WERI-Rb-1 (cell line): ENCODE results near the gene MRPL33.
"Not testable (repeated sequence)": the region's sequence is repeated elsewhere in the genome, so short reads cannot be mapped to it uniquely, and the experiment has no call there.

Experiments used
- DNase-seq: peaks from one replicate; pipeline ENCODE4 v3.0.0-alpha.2; 2020
- H3K27ac ChIP-seq: fragments of 250-450 bp; sonication (Bioruptor Pico); 2 replicates; pipeline ENCODE4 v1.5.1; 2020; ENCODE audit warnings: mild to moderate bottlenecking, moderate library complexity
- H3K27me3 ChIP-seq: fragments of 250-450 bp; sonication (Bioruptor Pico); 2 replicates; pipeline ENCODE4 v1.5.1; 2021; ENCODE audit warnings: mild to moderate bottlenecking, low read depth, moderate library complexity; ENCODE audit not compliant: insufficient read depth, severe bottlenecking
- H3K36me3 ChIP-seq: fragments of 250-450 bp; sonication (Bioruptor Pico); 2 replicates; pipeline ENCODE4 v1.5.1; 2020; ENCODE audit warnings: mild to moderate bottlenecking, moderate library complexity
- H3K4me3 ChIP-seq: 2 replicates; pipeline ENCODE4 v1.5.1; 2011; ENCODE audit warnings: low read depth, mild to moderate bottlenecking, control low read depth, low read length
- H3K9me3 ChIP-seq: fragments of 250-450 bp; sonication (Bioruptor Pico); 2 replicates; pipeline ENCODE4 v1.5.1; 2021; ENCODE audit warnings: mild to moderate bottlenecking, moderate library complexity; ENCODE audit not compliant: severe bottlenecking
- TF ChIP-seq, protein P1 (sequence below): IDR thresholded peaks from 2 replicates; pipeline ENCODE4 v1.5.1; 2011; ENCODE audit warnings: low read depth, mild to moderate bottlenecking, control low read depth, inconsistent platforms, low read length

MRPL33 gene

DNA sequence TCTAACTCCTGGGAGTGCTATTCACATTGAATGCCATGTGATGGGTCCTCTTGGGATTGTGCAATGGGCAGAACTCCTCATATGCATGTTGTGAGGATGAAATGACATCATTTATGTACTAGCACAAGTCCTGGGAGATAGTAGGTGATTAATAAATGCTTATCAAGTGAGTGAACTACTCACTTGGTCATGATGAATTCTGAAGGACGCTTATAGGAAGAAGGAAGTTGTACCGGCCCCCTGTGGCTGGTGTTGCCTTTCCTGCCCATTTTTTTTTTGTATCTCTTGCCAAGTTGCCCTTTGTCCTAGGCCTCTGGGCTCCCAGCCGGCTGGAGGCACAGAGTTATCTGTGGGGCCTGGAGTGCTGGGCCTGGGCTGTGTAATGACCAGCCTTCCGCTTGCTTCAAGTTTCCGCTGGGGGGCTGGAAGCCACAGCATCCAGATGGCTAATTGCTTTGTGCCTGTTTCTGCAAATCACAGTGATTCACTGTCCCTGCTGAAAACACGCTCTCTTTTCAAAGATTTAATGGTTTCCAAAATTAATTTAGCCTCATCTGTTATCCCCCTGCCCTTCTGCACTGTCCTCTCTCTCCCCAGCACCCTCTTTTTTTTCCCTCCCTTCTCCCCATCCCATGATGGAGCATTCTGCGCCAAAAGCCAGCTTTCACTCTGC is 33.7 kb upstream of the MRPL33 start:
- peaks cover 11% of the 10 kb centered on the region for H3K9me3 ChIP-seq
- H3K27me3 ChIP-seq, result no peaks in the 10 kb centered on the region
- TF ChIP-seq, protein P1, sequence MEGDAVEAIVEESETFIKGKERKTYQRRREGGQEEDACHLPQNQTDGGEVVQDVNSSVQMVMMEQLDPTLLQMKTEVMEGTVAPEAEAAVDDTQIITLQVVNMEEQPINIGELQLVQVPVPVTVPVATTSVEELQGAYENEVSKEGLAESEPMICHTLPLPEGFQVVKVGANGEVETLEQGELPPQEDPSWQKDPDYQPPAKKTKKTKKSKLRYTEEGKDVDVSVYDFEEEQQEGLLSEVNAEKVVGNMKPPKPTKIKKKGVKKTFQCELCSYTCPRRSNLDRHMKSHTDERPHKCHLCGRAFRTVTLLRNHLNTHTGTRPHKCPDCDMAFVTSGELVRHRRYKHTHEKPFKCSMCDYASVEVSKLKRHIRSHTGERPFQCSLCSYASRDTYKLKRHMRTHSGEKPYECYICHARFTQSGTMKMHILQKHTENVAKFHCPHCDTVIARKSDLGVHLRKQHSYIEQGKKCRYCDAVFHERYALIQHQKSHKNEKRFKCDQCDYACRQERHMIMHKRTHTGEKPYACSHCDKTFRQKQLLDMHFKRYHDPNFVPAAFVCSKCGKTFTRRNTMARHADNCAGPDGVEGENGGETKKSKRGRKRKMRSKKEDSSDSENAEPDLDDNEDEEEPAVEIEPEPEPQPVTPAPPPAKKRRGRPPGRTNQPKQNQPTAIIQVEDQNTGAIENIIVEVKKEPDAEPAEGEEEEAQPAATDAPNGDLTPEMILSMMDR, result no peak
- H3K36me3 ChIP-seq, result no peaks in the 10 kb centered on the region
- DNase-seq, result no peak
- no peak overlapping the region for H3K4me3 ChIP-seq
- no peak overlapping the region for H3K27ac ChIP-seq

DNA sequence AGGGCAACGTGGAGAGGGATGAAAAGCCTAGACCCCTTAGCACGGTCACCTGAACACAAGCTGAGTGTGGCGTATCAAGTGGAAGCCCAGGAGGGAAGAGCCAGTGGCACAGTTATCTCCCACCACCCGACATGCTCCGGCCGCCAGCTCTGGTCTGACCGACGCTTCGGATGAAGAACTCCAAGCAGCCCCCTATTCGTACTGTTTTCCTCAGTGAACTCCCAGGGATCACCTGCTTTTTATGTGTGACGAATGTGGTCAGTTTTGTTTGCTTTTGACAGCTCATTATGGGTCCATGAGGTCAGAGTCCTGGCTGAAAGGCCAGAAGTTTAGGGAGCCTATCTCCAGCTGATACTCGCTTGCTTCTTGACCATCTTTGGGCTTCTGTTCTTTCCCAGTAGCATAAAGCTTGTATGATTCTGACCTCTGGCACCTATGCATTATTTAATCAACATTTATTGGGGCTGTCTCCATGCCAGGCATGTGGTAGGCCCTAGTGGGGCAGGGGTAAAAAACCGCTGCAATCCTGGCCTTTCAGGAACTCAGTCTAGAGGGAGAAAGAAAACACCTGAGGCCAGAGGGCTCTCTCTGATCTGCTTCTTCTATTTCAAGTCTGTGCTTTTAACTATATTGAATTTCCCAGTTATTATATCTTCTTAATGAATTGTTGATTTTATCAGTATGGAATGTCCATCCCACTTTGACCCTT is 33.0 kb upstream of the MRPL33 start:
- Histone ChIP-seq H3K9me3 (peaks cover 11% of the 10 kb centered on the region), H3K27me3 (no peaks in the 10 kb centered on the region), H3K4me3 (no peak overlapping the region), H3K36me3 (no peaks in the 10 kb centered on the region), H3K27ac (no peak overlapping the region)
- TF ChIP-seq, protein P1, result no peak
- DNase-seq, result no peak

DNA sequence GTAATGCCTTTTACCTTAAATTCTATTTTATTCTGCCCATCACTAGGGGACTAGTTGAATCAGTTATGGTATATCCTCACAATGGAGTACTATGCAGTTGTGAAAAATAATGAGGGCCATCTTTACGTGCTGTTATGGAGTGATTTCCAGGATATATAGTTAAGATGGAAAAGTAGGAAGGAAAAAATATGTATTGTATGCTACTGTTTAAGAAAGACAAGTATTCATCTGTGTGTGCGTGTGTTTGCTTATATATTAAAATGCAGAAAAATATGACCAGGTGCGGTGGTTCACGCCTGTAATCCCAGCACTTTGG is 32.5 kb upstream of the MRPL33 start:
- H3K36me3 ChIP-seq, result no peaks in the 10 kb centered on the region
- DNase-seq, result no peak
- TF ChIP-seq, protein P1, result no peak

DNA sequence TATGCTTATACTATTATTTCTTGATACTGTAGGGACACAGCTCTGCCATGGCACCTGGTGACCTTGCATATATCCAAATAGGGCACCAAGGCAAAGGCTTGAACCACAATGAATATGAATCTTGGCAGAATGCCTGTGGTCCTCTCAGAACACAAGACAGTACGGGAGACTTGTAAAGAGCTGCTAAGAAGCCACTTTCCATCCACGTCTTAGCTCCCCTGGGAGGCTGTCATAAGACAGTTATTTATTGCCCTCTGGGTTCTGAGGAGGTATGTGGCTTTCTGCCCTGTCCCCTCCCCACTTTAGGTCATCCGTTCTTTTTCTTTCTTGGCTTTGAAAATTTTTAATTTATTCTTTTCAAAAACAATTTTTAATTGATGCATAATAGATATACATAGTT is 29.8 kb upstream of the MRPL33 start:
- Histone ChIP-seq H3K4me3 (no peak overlapping the region), H3K27ac (no peak overlapping the region), H3K9me3 (peaks cover 11% of the 10 kb centered on the region), H3K36me3 (no peaks in the 10 kb centered on the region), H3K27me3 (no peaks in the 10 kb centered on the region)
- TF ChIP-seq, protein P1, result no peak
- no peak for DNase-seq

More for the DNA sequence above, 32.5 kb upstream of the MRPL33 start:
- Histone ChIP-seq H3K27ac (no peak overlapping the region), H3K9me3 (peaks cover 11% of the 10 kb centered on the region), H3K27me3 (no peaks in the 10 kb centered on the region), H3K4me3 (no peak overlapping the region)

DNA sequence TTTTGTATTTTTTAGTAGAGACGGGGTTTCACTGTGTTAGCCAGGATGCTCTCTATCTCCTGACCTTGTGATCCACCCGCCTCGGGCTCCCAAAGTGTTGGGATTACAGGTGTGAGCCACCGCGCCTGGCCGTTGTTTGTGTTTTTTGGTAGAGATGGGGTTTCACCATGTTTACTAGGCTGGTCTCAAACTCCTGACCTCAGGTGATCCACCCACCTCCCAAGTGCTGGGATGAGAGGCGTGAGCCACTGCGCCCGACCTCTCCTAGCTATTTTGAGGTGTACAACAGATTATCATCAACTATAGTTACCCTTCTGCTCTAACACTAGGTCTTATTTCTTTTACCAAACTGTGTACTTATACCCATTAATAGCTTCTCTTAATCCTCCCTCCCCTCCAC is 28.9 kb upstream of the MRPL33 start:
- no peaks in the 10 kb centered on the region for H3K36me3 ChIP-seq
- no peak overlapping the region for H3K27ac ChIP-seq
- H3K9me3 ChIP-seq, result peaks cover 11% of the 10 kb centered on the region
- DNase-seq, result no peak
- TF ChIP-seq, protein P1, result no peak
- H3K4me3 ChIP-seq, result no peak overlapping the region
- no peaks in the 10 kb centered on the region for H3K27me3 ChIP-seq

DNA sequence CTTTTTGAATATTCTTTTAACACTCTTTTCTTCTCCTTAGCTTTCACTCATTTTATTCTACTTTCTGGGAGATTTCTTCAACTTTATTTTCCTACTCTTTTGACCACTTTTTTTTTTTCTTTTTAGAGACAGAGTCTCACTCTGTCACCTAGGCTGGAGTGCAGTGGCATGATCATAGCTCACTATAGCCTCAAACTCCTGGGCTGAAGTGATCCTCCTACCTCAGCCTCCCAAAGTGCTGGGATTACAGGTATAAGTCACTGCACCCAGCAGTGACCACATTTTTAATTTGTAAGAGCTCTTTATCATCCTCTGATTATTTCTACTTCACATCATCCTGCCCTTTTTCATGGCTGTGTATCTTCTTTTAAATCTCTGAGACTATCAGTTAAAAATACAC is 26.0 kb upstream of the MRPL33 start:
- DNase-seq, H3K27ac ChIP-seq, H3K27me3 ChIP-seq, H3K9me3 ChIP-seq, H3K4me3 ChIP-seq, H3K36me3 ChIP-seq: not testable (repeated sequence)
